HG03066 (cell line): ENCODE data around the gene TKFC.
A peak's percentile ranks its signal among the peaks of the same experiment; 100 is the strongest.

Source experiments
- ATAC-seq: cut with Tn5 transposase; IDR thresholded peaks from one replicate; pipeline ENCODE4 v1.9.1; 2021; ENCODE audit warnings: low read depth; ENCODE audit not compliant: unreplicated experiment

The TKFC gene, protein sequence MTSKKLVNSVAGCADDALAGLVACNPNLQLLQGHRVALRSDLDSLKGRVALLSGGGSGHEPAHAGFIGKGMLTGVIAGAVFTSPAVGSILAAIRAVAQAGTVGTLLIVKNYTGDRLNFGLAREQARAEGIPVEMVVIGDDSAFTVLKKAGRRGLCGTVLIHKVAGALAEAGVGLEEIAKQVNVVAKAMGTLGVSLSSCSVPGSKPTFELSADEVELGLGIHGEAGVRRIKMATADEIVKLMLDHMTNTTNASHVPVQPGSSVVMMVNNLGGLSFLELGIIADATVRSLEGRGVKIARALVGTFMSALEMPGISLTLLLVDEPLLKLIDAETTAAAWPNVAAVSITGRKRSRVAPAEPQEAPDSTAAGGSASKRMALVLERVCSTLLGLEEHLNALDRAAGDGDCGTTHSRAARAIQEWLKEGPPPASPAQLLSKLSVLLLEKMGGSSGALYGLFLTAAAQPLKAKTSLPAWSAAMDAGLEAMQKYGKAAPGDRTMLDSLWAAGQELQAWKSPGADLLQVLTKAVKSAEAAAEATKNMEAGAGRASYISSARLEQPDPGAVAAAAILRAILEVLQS

DNA sequence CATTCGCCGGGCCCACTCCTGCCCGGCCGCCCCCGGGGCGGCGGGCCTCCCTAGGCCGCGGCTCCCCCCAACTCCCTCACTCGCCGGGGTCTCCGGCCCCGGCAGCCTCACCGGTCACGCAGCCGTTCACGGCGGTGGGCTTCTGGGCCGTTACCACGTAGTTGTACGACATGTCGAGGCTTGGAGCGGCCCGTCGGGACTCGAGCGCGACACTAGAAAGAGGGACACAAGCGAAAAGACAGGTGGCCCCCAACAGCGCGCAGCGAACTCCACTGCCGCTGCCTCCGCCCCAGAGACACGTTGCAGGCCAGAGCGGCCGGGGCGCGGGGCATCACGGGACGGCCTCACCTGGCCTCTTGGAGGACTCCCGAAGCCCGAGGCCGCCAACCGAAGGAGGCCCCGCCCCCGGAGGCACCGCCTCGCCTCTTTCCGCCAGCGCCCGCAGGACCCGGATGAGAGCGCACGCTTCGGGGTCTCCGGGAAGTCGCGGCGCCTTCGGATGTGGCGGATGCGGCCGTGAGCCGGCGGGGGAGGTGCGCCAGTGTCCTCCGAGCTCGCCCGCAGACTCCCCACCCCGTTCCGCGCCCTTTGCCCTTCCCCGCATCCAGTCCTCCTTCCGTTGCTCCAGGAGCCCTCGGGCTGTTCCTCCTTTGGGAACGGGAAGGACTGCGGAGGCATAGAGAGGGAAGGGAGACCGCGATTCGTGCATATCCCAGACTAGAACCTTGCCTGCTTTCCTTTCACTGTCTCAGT, at the start of gene TKFC, which contains the start of gene DDB1:
Gene TKFC (plus strand): TSS at position 432 of the 753 bp plus-strand sequence. CDS start 1,501 bp downstream, outside the sequence.
Gene DDB1 (minus strand): TSS at position 309 of the 753 bp plus-strand sequence. CDS start 137 bp downstream, at position 172.
- ATAC-seq, result peak; percentile 93

DNA sequence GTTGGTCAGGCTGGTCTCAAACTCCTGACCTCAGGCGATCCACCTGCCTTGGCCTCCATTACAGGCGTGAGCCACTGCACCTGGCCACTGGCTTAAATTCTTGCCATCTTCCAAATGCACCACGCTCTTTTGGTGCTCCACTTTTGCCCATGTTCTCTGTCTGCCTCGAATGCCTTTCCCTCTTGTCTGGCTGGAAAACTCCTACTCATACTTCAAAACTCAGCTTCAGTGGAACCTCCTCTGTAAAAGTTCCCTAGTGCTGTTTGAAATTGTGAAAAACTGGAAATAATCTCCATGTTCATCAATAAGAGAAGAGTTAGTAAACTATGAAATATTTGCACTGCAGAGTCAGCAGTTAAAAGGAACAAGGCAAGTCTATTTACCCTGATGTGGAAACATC, 49.4 kb upstream of the TKFC start:
- ATAC-seq, result no peak

DNA sequence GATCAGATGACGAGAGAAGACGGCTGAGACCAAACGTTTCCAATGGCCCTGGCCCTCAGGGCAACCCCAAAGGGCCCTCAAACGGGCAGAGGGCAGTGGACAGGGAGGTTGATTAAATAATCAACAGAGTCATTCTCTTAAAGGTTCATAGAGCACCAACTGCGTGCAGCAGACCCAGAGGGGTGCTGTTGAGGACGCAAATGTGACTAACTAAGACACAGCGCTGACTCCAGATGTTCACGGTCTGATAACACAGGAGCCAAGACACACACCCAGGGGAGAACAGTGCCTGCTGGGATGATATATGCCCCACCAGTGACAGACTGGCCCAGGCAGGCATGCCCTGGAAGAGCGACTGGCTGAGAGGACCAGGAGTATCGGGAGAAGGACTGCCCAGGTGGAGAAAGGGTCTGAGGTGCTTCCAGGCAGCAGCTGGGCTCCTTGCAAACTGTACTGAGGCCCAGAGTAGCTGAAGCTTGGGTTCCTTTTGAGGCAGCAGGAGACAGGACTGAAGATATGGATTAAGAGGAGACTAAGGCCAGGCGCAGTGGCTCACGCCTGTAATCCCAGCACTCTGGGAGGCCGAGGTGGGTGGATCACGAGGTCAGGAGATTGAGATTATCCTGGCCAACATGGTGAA, 45.6 kb upstream of the TKFC start:
- ATAC-seq, result no peak

DNA sequence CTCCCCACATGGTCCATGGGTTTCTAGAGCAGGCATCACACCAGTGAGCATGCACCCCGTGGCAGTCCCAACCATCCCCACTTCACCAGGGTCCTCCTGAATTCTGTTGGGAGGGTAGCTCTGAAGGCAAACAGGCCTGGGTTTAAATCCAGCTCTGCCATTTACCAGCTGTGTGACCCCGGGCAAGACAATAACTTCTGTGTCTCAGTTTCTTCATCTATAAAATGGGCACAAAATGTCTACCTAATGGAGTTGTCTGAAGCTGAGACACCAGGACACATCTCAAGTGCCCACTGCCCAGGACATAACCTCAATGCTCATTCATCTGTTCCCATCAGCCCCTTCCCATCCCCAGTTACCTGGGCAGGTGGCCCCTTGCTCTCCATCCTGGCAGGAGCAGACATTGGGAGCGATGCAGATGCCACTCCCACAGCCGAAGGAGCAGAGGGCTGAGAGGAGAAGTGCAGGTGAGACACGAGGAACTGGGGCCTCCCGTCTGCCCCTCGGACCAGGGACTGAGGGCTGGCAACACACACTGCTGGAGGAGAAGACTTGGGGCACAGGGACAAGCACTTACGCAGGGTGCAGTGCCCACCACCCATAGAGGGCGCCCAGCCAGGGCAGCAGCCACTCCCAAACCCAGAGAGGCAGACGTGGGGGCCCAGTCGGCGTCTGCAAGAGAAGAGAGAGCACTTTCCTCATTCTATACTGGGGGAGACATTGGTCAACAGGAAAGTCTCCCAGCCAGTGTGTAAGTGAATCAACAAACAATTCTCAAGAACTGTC, 41.9 kb upstream of the TKFC start:
- ATAC-seq, result no peak

DNA sequence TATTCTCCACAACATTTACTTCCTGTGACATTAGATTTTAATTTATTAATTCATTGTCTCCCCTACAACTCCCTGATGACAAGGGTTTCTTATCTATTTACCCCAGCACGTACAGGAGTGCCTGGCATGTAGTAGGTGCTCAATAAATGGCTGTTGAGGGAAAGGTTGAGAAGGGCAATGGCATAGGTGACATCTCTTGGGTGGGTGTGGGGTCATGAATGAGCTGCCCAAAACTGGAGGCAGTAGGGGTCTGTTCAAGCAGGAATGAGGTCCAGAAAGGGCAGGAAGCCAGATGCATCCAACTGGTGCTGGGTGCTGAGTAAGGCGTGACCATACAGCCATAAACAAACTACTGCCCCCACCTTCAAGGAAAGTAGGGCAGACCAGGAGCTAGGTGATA, 40.7 kb upstream of the TKFC start:
- ATAC-seq, result no peak

DNA sequence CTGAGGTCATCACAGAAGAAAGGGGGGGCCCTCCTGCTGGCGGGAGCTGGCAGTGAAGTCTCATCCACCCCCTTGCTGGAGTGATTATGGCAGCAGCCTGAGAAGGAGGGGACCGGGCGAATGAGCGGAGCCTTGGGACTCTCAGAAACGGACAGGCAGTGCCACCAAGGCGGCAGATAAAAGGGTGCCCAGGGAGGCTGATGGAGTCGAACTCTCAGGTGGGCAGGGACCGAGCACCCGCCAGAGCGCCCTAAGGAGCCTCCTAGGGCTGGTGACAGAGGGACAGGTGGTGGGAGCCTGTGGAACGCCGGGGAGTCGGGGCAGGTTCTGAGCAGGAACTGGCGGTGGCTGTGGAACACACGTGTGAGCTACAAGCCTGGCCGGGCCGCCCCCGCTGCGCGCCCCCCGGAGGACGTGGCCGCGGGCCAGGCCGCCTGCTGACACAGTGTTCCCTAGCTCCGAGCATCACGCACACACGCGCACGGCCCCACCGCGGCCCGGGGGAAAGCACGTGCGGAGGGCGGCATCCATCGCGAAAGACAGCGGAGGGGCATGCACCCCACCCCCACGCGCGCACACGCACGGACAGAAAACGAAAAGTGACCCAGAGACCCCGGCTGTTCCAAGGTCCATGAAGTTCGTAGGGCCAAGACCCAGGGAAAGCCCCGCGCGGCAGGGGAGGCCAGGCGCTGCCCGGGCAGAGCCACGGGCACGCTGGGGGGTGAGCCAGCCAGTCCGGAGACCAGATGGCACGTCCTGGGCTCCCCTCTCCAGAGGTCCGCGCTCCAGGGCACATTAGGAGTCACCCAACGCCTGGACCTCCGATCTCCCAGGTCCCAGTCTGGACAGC, 38.9 kb upstream of the TKFC start:
- ATAC-seq, result peak; percentile 39

DNA sequence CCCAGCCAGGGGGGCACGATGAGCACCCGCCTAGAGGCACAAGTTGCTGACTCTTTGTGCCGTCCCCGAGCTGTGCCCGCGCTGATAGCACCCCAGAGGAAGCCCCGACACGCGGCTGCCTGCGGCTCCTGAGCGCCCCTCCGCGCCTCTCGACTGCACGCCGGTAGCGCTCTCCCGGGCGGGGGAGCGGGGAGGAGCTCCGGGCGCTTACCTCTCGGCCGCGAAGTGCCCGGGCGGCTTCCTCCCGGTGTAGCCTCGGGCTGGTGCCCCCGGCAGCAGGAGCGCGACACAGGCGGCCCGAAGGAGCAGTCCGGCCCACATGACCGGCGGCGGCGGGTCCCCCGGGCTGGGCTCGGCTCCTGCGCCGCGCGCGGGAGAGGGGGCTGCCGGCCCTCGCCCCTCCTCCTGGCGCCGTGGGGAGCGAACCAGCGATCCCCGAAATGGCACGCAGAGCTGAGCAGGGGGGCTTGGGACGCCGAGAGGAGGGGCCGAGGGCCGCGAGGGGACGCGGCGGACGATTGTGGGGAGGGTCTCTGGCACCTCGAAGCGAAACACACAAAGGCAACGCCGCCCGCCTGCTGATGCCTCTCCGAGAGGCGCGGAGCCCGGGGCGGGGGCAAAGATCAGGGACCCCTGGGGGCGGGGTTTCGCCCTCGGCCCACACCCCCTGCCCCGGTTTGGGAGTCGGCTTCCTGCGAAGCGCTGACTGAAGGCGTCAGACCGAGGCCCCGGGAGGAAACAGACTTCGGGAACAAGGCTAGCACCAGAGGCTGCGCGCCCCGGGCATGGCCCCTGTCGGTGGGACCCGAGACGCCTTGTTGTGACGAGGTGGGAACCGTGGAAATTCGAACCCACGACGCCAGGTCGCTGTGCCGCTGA, 38.1 kb upstream of the TKFC start, which contains the start of gene VWCE:
Gene VWCE (minus strand): TSS at position 600 of the 879 bp plus-strand sequence. CDS start 279 bp downstream, at position 321.
- ATAC-seq, result peak; percentile 78

DNA sequence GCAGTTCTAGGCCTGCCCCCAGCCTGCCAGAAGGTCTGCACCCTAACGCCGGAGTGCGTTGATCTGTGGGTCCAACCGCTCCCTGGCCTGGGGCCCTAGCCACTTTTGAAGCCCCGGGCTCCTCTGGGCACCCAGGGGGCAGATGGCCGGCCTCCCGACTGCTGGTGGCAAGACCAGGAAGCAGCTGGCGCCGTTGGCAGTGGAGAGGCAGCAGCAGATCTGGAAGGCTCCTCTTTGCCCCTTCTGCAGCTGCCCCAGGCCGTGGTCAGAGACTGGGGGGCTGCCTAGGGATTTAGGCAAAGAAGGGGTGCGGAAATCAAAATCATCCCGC, 37.5 kb upstream of the TKFC start:
- no peak for ATAC-seq

DNA sequence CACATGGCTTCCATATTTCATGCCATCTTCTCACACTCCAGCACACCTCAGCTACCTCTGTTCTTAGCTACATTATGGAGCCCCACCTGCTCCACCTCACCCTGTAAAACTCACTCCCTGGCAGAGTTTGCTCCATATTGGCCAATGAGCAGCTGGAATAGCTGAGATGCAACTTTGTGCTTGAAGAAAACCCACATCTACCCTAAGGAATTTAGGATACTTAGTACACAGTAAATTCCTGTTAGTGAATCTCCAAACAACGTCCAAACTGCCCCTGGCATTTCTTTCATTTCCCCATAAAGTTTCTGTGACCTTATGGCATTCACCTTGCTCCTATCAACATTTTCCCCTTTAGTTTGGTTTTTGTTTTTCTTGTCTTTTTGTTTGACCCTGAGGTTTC, 35.7 kb upstream of the TKFC start:
- no peak for ATAC-seq

DNA sequence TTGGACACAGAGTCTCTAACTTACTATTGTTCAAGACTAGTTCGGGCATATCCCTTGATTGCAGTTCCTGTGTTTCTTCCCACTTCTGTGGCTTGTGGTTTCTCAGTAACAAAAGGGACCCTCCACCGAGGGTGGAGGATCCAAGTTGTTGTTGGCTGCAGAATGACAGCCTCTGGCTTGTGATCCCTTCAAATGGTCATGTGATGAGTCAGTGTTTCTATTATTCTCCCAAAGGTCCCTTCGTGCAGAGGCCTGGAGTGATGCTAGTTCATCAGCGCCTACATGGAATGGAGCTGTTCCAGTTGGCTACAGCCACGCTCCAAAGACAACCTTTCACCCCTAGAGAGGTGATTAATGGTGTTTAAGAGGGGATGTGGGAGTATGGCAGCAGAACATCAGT, 35.3 kb upstream of the TKFC start:
- no peak for ATAC-seq

DNA sequence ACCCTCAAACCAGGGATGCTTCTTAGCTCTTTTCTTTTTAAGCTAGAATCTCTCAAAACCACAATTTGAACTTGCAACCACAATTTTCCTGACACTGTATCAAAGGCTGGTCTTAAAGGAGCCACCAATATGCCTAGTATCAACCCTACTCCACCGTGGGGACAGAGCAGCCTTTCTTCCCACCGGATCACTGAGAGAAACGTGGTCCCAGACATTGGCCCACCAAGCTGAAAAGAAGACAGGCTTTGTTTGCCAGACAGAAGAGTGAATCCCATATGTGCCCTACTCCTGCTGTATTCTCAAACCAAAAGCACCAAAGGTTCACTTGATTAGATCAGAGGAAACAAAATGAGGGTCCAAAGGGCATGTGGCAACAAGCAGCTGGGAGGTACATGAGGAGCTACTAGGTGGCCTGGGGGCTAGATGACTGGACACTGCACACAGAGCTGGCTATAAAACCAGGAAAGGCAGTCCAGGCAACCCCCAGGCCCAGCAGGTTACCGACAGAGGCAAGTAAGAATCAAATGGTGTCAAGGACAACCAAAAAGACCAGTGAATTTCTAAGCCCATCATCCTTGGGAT, 34.3 kb upstream of the TKFC start:
- no peak for ATAC-seq

DNA sequence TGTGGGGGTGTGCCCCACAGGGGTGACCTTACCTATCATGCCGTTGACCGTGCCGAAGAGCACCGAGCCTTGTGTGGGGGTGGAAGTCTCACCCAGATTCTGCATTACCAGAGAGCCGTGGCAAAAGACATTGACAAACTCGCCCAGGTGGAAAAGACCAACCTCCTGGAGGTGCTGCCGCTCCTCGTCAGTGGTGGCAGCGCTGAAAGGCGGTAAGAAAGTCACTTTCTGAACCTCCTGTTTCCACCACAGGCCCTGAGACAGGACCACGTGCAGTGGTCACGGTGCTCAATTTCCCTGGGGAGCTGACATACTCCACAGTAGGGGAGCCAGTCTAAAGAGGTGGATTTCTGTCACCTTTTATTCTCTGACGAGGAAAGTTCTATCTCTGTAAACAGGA, 30.5 kb upstream of the TKFC start:
- ATAC-seq, result no peak

DNA sequence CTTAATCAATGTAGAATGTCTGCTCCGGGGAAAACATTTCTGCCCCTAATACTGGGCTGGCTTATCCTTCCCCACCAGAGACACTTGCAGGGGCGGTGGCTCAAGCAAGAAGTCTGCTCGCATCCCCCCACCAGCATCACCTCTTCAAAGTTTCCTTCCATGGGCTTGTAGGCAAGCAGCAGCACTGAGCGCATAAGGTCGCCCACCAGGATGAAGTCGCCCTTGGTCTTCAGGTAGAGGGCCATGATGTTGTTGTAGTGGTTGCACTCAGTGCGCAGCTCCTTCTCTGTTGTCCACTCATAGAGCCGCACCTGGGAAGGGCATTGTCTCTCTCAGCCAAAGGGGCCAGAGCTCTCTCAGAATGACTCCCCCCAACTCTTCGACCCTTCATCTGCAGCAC, 29.3 kb upstream of the TKFC start:
- no peak for ATAC-seq

DNA sequence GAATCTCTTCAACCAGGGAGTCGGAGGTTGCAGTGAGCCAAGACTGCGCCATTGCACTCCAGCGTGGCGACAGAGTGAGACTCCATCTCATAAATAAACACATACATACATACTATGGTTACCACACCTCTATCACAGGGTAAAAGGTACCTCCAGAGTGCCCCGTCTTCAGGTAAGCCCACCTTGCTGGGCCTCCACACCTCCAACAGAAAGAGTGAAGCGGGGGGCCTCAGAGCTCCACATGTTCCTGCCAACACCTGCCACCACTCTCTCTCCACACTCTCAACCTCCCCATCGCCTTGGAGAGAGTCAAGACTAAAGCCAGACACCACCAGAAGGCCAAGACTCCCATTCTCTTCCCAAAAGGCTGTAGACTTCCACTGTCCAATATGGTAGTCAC, 27.6 kb upstream of the TKFC start:
- no peak for ATAC-seq

DNA sequence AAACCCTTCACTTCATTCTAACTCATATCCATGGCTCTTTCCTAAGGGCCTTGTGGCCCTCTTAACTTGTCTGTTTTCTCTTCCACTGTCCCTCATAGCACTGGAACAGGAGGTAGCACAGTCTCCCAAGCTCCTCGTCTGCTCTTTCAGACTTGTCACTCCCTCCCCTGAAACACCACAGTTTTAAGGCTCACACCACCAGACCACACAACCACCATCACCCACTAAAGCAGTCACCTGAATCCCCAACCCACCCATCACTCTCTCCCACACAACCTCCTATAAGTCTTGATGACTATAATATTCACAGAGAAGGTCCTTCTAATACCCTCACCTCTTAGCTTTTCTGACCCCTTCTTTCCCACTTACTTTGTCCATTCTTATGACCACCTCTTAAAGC, 26.8 kb upstream of the TKFC start:
- no peak for ATAC-seq

DNA sequence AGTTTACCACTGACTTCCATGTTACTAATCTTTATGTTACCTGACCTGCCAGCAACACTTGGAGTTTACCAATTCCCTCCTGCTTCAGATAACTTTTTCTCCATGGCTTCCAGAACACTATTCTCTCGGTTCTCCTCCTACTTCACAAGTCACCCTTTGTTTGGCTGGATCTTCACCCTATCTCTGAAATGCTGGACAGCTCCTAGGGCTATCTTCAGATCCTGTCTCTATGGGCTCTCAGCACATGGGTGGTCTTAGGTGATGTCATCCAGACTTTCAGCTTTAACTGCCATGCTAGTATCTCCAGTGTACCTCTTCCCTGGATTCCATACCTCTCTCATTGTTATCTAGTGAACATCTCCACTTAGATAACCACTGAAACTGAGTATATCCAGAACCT, 25.7 kb upstream of the TKFC start:
- ATAC-seq, result no peak

DNA sequence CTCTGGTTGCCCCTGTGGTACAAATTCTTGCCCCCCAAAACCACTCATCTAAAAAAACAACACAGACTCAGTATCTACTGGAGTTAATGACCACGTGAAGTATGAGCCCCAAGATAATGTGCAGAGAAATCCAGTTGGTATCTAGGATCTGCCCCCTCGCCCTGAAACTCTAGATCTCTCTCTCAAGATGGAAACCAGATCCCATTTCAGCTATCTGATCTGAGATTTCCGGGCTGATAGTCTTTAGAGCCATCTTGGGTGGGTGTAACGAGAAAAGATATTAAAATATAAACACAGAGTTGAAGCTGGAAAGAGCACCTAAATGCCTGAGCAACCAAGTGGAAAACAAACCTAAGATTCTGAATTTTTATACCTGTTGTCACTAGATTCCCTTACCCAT, 23.9 kb upstream of the TKFC start:
- ATAC-seq, result no peak

DNA sequence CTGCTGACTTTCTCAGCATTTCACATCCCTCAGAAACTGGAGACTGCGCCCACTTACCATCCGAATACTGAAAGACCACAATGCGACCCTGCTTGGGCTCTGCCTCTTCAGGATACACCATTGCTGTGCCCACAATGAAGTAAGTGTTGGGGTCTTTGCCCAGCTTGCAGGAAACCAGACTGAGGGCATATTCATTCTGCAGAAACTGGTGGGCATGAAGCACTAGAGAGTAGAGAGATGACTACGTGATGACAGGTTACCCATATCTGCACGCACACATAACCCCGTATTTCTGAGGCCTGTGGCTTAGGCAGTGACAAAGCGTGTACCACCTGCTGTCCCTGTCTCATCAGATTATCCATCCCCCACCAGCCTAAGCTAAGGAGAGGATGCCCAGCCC, 23.3 kb upstream of the TKFC start:
- ATAC-seq, result no peak
